Measurements from ENCODE around the gene RUNDC3A.

- TF ChIP-seq CTCF (IDR thresholded peaks at IDR 0.05) = no peak
- TF ChIP-seq SIN3A (IDR thresholded peaks at IDR 0.05; ENCODE audit: borderline replicate concordance, insufficient read depth, low read depth, low read length) = no peak
- no peak for TF ChIP-seq TCF7L2 (IDR thresholded peaks at IDR 0.05; ENCODE audit: low read depth, low read length)
These were observed 48.1 kb upstream of the RUNDC3A start for GRCh38 chr17:44260296-44260695.

Data from Panc1 (cell line).